Central memory CD8-positive, alpha-beta T cell (primary cell): ENCODE data around the gene GFRA1.

Experiments used
- ATAC-seq: fragments of 150-1000 bp; cut with Tn5 transposase; replicated peaks from 2 replicates; pipeline ENCODE4 v1.10.0; 2022; ENCODE audit warnings: mild to moderate bottlenecking, moderate FRiP score, moderate number of reproducible peaks; ENCODE audit not compliant: poor library complexity, severe bottlenecking; ENCODE audit errors: extremely low read depth
- DNase-seq, 2 donors: peaks; one replicate each; pipeline ENCODE4 v3.0.0; 2021; ENCODE audit warnings: low spot score in 2 of 2
- H3K27ac Mint-ChIP-seq: one replicate; pipeline ENCODE4 v1.8.0; 2022; ENCODE audit warnings: low read depth, mild to moderate bottlenecking, moderate library complexity, mixed read lengths
- H3K27me3 Mint-ChIP-seq: one replicate; pipeline ENCODE4 v1.8.0; 2022; ENCODE audit warnings: mixed read lengths
- H3K36me3 Mint-ChIP-seq: one replicate; pipeline ENCODE4 v1.8.0; 2022; ENCODE audit warnings: mild to moderate bottlenecking, moderate library complexity, mixed read lengths; ENCODE audit not compliant: insufficient read depth
- H3K4me1 Mint-ChIP-seq: one replicate; pipeline ENCODE4 v1.8.0; 2022; ENCODE audit warnings: mixed read lengths
- H3K4me3 Mint-ChIP-seq: one replicate; pipeline ENCODE4 v1.8.0; 2022; ENCODE audit warnings: mild to moderate bottlenecking, moderate library complexity, mixed read lengths
- H3K9me3 Mint-ChIP-seq: one replicate; pipeline ENCODE4 v1.8.0; 2022; ENCODE audit warnings: mixed read lengths

Gene GFRA1

GRCh38 chr10:116133634-116134033 is 139.4 kb downstream of the GFRA1 start:
- no peaks in the 10 kb centered on the region for H3K4me1 Mint-ChIP-seq
- DNase-seq (no peak), ATAC-seq (no peak)
- H3K36me3 Mint-ChIP-seq: no peaks in the 10 kb centered on the region
- H3K27me3 Mint-ChIP-seq: no peaks in the 10 kb centered on the region
- H3K9me3 Mint-ChIP-seq: no peaks in the 10 kb centered on the region
- no peak overlapping the region for H3K4me3 Mint-ChIP-seq
- no peak overlapping the region for H3K27ac Mint-ChIP-seq

- Mint-ChIP-seq H3K4me1 (no peaks in the 10 kb centered on the region), H3K27me3 (no peaks in the 10 kb centered on the region), H3K27ac (no peak overlapping the region), H3K36me3 (no peaks in the 10 kb centered on the region), H3K9me3 (no peaks in the 10 kb centered on the region), H3K4me3 (no peak overlapping the region)
- ATAC-seq (no peak), DNase-seq (no peak)
These were observed 140.1 kb downstream of the GFRA1 start for GRCh38 chr10:116132780-116133399.

GRCh38 chr10:116130006-116130405 is 143.0 kb downstream of the GFRA1 start:
- H3K36me3 Mint-ChIP-seq: no peaks in the 10 kb centered on the region
- H3K9me3 Mint-ChIP-seq: peaks cover 4% of the 10 kb centered on the region
- H3K4me3 Mint-ChIP-seq: no peak overlapping the region
- no peaks in the 10 kb centered on the region for H3K4me1 Mint-ChIP-seq
- no peaks in the 10 kb centered on the region for H3K27me3 Mint-ChIP-seq
- DNase-seq (no peak), ATAC-seq (no peak)
- H3K27ac Mint-ChIP-seq: no peak overlapping the region

GRCh38 chr10:116126954-116127695 is 145.9 kb downstream of the GFRA1 start:
- Mint-ChIP-seq H3K9me3 (peaks cover 4% of the 10 kb centered on the region), H3K27ac (no peak overlapping the region), H3K4me3 (no peak overlapping the region), H3K4me1 (no peaks in the 10 kb centered on the region), H3K27me3 (no peaks in the 10 kb centered on the region), H3K36me3 (no peaks in the 10 kb centered on the region)
- no peak for DNase-seq
- no peak for ATAC-seq

GRCh38 chr10:116126239-116126638 is 146.8 kb downstream of the GFRA1 start:
- no peak overlapping the region for H3K27ac Mint-ChIP-seq

GRCh38 chr10:116125180-116125579 is 147.8 kb downstream of the GFRA1 start:
- Mint-ChIP-seq H3K9me3 (peaks cover 4% of the 10 kb centered on the region), H3K27me3 (no peaks in the 10 kb centered on the region), H3K4me1 (no peaks in the 10 kb centered on the region), H3K36me3 (no peaks in the 10 kb centered on the region), H3K27ac (no peak overlapping the region), H3K4me3 (no peak overlapping the region)
- DNase-seq (no peak), ATAC-seq (no peak)

More at GRCh38 chr10:116126239-116126638, 146.8 kb downstream of the GFRA1 start:
- H3K4me3 Mint-ChIP-seq: no peak overlapping the region
- H3K4me1 Mint-ChIP-seq: no peaks in the 10 kb centered on the region
- DNase-seq (no peak), ATAC-seq (no peak)
- peaks cover 4% of the 10 kb centered on the region for H3K9me3 Mint-ChIP-seq
- H3K36me3 Mint-ChIP-seq: no peaks in the 10 kb centered on the region
- no peaks in the 10 kb centered on the region for H3K27me3 Mint-ChIP-seq

GRCh38 chr10:116124777-116125176 is 148.2 kb downstream of the GFRA1 start:
- no peaks in the 10 kb centered on the region for H3K4me1 Mint-ChIP-seq
- DNase-seq: no peak
- H3K27ac Mint-ChIP-seq: no peak overlapping the region
- H3K9me3 Mint-ChIP-seq: peaks cover 4% of the 10 kb centered on the region
- no peak overlapping the region for H3K4me3 Mint-ChIP-seq
- no peaks in the 10 kb centered on the region for H3K27me3 Mint-ChIP-seq
- H3K36me3 Mint-ChIP-seq: no peaks in the 10 kb centered on the region
- no peak for ATAC-seq

GRCh38 chr10:116122664-116123063 is 150.3 kb downstream of the GFRA1 start:
- no peak for ATAC-seq
- no peak for DNase-seq
- H3K9me3 Mint-ChIP-seq: peaks cover 13% of the 10 kb centered on the region
- no peaks in the 10 kb centered on the region for H3K36me3 Mint-ChIP-seq
- H3K27me3 Mint-ChIP-seq: no peaks in the 10 kb centered on the region
- no peak overlapping the region for H3K27ac Mint-ChIP-seq
- H3K4me3 Mint-ChIP-seq: no peak overlapping the region
- H3K4me1 Mint-ChIP-seq: no peaks in the 10 kb centered on the region

- no peaks in the 10 kb centered on the region for H3K36me3 Mint-ChIP-seq
- H3K4me3 Mint-ChIP-seq: no peak overlapping the region
- no peaks in the 10 kb centered on the region for H3K27me3 Mint-ChIP-seq
These were observed 151.1 kb downstream of the GFRA1 start for GRCh38 chr10:116121640-116122525.

GRCh38 chr10:116120688-116121455 is 152.1 kb downstream of the GFRA1 start:
- H3K27me3 Mint-ChIP-seq: no peaks in the 10 kb centered on the region
- H3K4me3 Mint-ChIP-seq: no peak overlapping the region
- no peak for DNase-seq
- H3K4me1 Mint-ChIP-seq: no peaks in the 10 kb centered on the region
- no peaks in the 10 kb centered on the region for H3K36me3 Mint-ChIP-seq
- H3K9me3 Mint-ChIP-seq: peaks cover 9% of the 10 kb centered on the region
- no peak for ATAC-seq
- H3K27ac Mint-ChIP-seq: no peak overlapping the region

More at GRCh38 chr10:116121640-116122525, 151.1 kb downstream of the GFRA1 start:
- DNase-seq: no peak
- Mint-ChIP-seq H3K9me3 (peaks cover 13% of the 10 kb centered on the region), H3K27ac (no peak overlapping the region), H3K4me1 (no peaks in the 10 kb centered on the region)
- ATAC-seq: no peak

- Mint-ChIP-seq H3K27ac (no peak overlapping the region), H3K9me3 (peaks cover 14% of the 10 kb centered on the region), H3K27me3 (no peaks in the 10 kb centered on the region), H3K36me3 (no peaks in the 10 kb centered on the region), H3K4me3 (no peak overlapping the region), H3K4me1 (no peaks in the 10 kb centered on the region)
- DNase-seq (no peak), ATAC-seq (no peak)
These were observed 154.2 kb downstream of the GFRA1 start for GRCh38 chr10:116118847-116119246.

- no peak overlapping the region for H3K4me3 Mint-ChIP-seq
These were observed 157.2 kb downstream of the GFRA1 start for GRCh38 chr10:116115797-116116196.

More at GRCh38 chr10:116115797-116116196, 157.2 kb downstream of the GFRA1 start:
- H3K4me1 Mint-ChIP-seq: no peaks in the 10 kb centered on the region
- no peaks in the 10 kb centered on the region for H3K27me3 Mint-ChIP-seq
- peaks cover 14% of the 10 kb centered on the region for H3K9me3 Mint-ChIP-seq
- DNase-seq (no peak), ATAC-seq (no peak)
- H3K36me3 Mint-ChIP-seq: no peaks in the 10 kb centered on the region
- no peak overlapping the region for H3K27ac Mint-ChIP-seq
